ENCODE results near the gene RDX.

RDX gene

GRCh38 chr11:110158317-110159200 lies 137.9 kb downstream of the RDX start:
- H3K36me3 ChIP-seq: no peaks in the 10 kb centered on the region
- H3K9me3 ChIP-seq (ENCODE audit: severe bottlenecking): no peaks in the 10 kb centered on the region
- H3K27me3 ChIP-seq (ENCODE audit: insufficient read depth, low read depth, severe bottlenecking): no peaks in the 10 kb centered on the region
- H3K27ac ChIP-seq: no peak overlapping the region
- TF ChIP-seq, protein P1, sequence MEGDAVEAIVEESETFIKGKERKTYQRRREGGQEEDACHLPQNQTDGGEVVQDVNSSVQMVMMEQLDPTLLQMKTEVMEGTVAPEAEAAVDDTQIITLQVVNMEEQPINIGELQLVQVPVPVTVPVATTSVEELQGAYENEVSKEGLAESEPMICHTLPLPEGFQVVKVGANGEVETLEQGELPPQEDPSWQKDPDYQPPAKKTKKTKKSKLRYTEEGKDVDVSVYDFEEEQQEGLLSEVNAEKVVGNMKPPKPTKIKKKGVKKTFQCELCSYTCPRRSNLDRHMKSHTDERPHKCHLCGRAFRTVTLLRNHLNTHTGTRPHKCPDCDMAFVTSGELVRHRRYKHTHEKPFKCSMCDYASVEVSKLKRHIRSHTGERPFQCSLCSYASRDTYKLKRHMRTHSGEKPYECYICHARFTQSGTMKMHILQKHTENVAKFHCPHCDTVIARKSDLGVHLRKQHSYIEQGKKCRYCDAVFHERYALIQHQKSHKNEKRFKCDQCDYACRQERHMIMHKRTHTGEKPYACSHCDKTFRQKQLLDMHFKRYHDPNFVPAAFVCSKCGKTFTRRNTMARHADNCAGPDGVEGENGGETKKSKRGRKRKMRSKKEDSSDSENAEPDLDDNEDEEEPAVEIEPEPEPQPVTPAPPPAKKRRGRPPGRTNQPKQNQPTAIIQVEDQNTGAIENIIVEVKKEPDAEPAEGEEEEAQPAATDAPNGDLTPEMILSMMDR (IDR thresholded peaks at IDR 0.05; ENCODE audit: low read depth, low read length): no peak
- no peak overlapping the region for H3K4me3 ChIP-seq (ENCODE audit: low read depth, low read length)
- no peak for DNase-seq

- no peaks in the 10 kb centered on the region for H3K27me3 ChIP-seq (ENCODE audit: insufficient read depth, low read depth, severe bottlenecking)
- no peak overlapping the region for H3K4me3 ChIP-seq (ENCODE audit: low read depth, low read length)
- TF ChIP-seq, protein P1 (IDR thresholded peaks at IDR 0.05; ENCODE audit: low read depth, low read length): no peak
- no peak overlapping the region for H3K27ac ChIP-seq
- no peaks in the 10 kb centered on the region for H3K9me3 ChIP-seq (ENCODE audit: severe bottlenecking)
- H3K36me3 ChIP-seq: no peaks in the 10 kb centered on the region
- DNase-seq: no peak
Measured at GRCh38 chr11:110156503-110156902, 139.9 kb downstream of the RDX start.

- H3K36me3 ChIP-seq: no peaks in the 10 kb centered on the region
- no peak overlapping the region for H3K27ac ChIP-seq
- no peaks in the 10 kb centered on the region for H3K27me3 ChIP-seq (ENCODE audit: insufficient read depth, low read depth, severe bottlenecking)
- H3K9me3 ChIP-seq (ENCODE audit: severe bottlenecking): no peaks in the 10 kb centered on the region
- DNase-seq: no peak
- no peak overlapping the region for H3K4me3 ChIP-seq (ENCODE audit: low read depth, low read length)
- TF ChIP-seq, protein P1 (IDR thresholded peaks at IDR 0.05; ENCODE audit: low read depth, low read length): no peak
Measured at GRCh38 chr11:110153474-110153873, 142.9 kb downstream of the RDX start.

GRCh38 chr11:110152199-110152598 lies 144.2 kb downstream of the RDX start:
- Histone ChIP-seq H3K27ac (no peak overlapping the region), H3K36me3 (no peaks in the 10 kb centered on the region), H3K4me3 (ENCODE audit: low read depth, low read length) (no peak overlapping the region), H3K9me3 (ENCODE audit: severe bottlenecking) (no peaks in the 10 kb centered on the region), H3K27me3 (ENCODE audit: insufficient read depth, low read depth, severe bottlenecking) (no peaks in the 10 kb centered on the region)
- no peak for DNase-seq
- TF ChIP-seq, protein P1 (IDR thresholded peaks at IDR 0.05; ENCODE audit: low read depth, low read length): no peak

DNA sequence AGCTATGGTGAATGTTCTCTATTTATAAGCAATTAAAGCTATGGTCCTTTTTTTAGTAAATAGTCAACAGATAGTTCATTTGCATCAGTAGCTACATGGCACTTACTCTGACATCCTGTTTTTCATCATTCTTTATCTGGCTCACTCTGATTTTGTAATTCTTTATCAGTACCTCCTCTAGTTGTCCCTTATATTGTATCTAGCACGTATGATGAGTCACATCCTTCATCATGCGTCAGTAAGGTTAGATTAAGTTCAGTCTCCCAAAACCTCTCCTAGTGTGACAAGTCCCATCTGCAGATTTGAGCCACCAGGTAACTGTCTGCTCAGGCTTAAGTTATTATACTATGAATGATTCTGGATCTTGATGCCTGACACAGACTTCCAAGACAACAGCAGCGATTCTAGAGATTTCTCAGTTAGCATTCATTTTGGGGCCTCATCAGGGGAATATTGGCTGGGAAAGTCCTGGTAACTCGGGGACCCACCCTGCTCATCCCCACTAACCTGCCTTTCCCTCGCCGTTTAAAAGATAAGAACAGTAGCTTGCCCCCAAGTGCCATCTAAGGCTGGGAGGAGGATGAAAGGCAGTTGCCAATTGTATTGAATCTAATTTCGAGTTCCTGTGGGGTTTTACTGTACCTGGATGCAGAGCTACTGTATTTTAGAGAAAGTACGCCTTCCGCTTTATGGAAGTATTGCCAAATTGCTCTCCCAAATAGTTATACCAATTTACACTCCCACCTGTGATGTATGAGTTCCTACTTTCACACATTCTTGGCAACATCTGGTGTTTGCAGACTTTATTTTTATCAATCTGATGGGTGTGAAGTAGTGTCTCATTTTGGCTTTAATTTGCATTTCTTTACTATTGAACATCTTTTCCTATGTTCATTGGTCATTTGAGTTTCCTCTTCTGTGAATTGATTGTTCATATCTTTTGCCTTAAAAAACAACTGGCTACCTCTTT lies 147.4 kb downstream of the RDX start:
- Histone ChIP-seq H3K9me3 (ENCODE audit: severe bottlenecking) (no peaks in the 10 kb centered on the region), H3K4me3 (ENCODE audit: low read depth, low read length) (no peak overlapping the region), H3K27ac (no peak overlapping the region), H3K27me3 (ENCODE audit: insufficient read depth, low read depth, severe bottlenecking) (no peaks in the 10 kb centered on the region), H3K36me3 (no peaks in the 10 kb centered on the region)
- TF ChIP-seq, protein P1 (IDR thresholded peaks at IDR 0.05; ENCODE audit: low read depth, low read length): no peak
- no peak for DNase-seq
